ENCODE results near the gene DACT2.
"Not testable (repeated sequence)": the region's sequence is repeated elsewhere in the genome, so short reads cannot be mapped to it uniquely, and the experiment has no call there.

Gene DACT2

DNA sequence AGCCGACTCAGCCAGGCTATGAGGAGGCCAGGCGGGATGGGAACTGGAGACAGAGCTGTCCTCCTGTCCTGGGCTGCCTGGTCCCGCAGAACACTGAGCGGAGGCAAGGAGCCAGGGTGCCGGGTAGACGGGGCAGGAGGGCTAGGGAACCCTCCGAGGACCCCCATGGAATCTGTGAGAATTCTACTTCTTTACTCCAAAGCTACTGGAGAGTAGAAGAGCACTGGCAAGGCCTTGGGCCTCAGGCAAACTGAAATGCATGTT, 14.9 kb downstream of the DACT2 start:
- DNase-seq (ENCODE audit: low read depth, low spot score): no peak

DNA sequence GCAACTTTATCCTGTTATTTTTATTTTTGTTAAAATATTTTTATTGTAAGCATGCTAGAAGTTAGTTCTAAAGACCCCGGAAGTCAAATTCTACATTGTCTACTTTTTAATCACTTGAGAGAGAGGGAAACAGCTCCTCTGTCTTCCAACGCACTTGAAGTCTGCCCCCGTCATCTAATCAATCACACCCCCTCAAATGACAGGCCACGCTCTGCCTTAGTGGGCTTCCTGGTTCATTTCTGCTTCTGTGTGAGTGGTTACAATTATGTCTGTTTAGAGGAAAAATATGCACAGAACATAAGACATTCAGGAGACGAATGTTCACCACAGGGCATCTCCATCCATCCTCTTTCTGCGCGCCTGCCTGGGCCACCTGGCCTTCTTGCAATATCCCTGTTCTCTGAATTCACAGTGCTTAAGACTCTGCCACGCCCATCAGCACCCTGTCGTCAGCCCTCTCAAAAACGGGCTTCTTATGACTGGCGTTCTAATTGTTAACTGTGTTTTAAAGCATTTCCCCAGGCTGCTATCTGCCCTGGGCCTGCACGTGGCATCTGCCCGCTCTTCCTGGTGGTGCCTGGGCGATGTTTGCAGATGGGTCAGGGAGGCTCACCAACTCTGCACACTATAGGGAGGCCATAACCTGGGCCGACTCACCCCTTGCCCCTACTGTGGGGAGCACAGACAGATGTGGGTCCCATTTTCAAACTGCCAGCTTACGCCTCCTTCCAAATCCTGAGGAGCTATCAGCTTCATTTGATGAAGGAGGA, 15.4 kb downstream of the DACT2 start:
- DNase-seq (ENCODE audit: low read depth, low spot score): no peak

DNA sequence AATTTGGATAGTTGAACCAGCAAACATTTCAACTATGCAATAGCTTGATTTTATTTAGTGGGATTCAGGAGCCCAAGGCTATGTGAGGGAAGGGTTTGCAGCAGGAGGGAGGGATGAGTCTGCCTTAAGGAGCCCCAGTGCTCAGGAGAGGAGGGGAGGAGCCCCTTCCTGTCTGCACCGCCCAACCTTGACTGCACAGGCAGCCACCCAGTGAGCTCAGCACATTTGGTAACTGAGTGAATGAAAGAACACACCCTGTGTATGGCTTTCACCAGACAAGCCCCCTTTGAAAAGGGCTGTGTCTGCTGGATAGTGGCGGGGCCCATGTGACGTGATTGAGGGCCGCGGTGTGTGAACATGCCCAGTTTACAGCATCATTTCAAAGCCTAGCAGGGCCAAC, 17.0 kb downstream of the DACT2 start:
- DNase-seq (ENCODE audit: low read depth, low spot score): no peak

DNA sequence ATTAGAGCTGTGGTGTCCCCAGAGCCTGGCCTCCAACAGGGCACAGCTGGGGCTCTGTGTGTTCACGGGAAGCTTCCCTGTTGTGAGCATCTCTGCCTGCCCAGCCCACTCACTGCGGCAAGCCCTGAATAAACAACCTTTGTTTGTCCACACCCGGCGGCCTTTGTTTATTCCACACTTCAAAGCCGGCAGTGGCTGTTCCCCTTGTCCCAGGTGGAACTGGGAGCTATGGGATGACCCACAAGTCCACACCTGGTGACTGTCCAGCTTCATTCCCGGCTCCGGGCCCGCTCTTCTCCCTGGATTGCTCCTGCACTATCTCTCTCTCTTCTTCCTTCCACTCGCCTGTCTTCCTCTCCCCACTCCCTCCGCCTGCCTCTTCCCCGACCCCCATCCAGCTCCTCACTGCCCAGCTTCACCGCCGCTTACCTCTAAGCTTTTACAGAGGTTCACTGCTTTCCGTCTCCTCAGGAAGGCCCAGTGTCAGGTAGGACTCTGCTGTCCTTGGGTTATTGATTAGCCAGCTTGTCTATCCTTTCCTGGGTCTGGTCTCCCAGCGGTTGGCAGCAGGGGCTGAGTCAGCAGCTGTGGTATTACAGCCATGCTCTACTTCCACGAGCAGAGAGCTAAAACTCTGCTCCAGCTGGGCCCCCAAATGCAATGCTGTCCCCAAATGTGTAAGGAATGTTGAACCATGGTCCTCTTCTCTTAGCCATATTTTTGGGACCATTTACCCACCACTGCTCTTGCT, 17.8 kb downstream of the DACT2 start:
- DNase-seq (ENCODE audit: low read depth, low spot score): no peak

DNA sequence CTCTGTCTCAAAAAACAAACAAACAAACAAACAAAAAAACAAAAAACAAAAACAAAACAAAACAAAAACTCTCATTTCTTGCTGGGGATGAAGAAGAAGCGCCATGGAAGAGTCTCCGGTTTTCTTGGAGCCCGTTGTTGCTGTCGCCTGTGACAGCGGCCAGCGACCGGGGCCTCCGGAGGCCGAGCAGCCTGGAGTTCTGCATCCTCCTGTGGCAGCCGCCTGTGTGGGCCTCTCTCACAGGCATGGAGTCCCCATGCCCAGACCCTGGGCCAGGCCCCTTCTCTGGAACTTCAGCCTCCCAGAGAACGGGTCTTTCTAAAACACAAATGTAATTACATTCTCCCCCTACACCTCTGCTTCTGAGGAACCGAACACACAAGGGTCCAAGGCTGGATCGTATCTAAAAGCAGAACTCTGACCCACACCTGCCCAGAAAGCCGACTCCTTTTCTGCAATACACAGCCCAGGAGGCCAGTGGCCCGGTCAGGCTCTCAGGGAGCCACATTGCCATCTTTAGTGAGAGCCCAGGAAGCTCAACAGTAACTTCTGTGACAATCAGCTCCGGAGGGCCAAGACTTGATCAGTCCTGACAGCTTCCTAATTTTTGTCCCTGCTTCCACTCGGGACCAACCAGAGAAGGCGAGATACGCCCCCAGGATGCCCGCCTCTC, 18.5 kb downstream of the DACT2 start:
- DNase-seq (ENCODE audit: low read depth, low spot score): no peak

DNA sequence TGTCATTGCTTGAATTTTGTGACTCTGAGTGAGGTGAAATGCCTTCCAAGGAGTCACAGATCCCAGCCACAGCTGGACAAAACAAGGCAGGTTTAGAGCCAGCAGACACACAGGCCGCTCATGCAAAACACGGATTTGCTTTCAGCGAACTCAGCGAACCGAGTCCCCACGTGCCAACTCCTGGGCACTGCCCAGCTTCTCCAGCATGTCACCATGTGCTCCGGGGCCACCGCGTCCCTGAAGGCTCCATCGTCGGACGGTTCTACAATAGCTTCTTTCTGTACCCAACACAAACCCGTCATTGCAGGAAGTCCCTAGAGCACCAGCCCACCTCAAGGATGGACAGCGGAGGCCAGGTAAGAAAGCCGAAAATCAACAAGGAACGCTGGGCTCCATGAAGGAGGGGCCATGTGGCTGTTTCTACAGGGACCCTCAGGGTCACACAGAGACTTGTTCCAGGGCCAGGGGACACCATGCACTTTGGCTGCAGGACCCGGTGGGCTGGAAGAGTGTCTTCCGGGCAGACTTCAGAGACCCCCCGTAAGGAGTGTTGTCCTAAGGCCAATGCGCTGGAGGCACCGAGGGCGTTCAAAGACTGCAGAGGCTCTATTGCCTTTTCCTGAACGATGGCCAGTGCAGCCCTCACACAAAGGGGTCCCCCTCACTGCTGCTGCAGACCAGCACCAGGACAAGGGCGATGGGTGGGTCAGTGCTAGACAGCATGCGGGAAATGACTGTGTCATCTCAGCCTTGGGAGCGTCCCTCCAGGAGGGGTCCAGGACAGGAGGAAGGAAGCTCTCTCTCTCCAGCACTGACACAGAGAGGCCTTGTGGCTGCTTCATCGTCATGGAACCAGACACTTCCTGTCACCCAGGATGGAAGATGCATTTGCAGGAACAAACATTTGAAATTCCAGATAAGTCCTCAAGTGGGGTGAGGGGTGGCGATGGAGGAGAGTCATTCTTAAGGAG, 19.8 kb downstream of the DACT2 start:
- DNase-seq (ENCODE audit: low read depth, low spot score): no peak

DNA sequence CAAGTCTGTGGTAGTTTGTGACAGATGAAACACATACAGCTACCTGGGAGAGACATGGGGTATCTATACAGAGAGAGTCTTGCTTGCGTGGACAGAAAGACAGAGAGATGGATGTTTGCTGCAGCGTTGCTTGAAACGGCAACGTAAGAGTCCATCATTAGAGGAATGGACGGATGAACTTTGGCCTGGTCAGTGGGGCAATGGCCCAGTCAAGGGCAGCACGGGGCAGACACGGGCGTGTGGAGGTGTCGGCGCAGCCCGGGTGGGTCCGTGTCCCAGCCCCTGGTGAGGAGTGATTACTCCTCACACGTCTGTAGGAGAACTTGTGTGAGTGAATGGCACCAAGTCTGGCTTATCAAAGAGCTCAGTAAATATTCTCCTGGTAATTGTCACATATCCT, 21.9 kb downstream of the DACT2 start:
- DNase-seq (ENCODE audit: low read depth, low spot score): no peak

DNA sequence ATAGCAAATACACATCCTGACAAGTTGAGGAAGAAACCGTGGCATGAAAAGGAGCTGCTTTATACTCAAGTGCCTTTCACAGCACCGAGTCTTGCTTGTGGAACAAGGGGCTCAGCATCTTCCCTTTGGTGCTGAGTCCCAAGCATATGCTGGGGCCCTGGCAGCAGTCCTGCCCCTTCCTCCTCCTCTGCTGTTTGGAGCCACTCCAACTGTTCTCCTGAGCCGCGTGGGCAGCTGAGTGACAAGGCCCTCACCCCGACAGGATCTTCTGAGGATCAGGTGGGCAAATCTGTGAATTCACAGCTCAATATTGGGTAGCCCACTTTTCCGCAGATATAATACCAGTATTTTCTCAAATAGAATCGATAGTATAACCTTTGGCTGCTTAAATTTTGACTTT, 24.7 kb downstream of the DACT2 start:
- DNase-seq (ENCODE audit: low read depth, low spot score): no peak

DNA sequence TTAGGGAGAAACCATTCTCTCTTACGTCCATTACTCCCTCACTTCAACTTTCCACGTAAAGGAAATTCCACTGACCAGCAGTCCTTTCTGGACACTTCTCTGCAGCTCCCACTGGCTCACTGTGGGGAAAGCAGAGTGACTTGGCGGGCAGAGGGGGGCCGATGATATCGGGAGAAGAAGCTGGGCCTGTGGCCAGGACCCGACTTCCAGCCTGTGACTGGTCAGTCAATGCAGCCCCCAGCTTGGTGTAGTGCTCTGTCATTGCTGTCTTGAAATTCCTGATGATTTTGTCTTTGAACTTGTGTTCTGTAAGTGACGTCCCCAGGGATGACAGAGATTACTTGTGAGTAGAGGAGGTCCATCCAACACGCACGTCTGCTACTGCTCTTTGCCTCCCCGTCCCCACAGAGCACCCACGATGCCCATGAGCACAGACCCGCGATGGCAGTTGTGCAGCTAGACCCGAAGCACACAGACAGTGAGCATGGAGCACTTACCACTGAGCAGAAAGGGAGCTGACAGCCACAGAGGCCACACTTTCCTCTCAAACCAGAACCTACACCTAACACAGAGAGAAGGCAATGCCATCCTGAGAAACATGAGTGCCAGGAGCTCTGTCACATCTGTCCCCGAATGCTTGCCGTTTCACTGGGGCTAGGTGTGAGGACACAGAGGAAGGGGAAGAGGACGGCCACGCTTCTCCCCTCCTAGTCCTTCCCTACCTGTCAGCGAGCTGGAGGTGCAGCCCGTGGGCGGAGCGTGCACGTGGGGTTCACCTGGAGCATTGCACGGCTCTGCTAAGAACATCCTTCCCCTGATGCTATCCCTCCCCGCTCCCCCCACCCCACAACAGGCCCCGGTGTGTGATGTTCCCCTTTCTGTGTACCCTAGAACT, 25.7 kb downstream of the DACT2 start:
- no peak for DNase-seq (ENCODE audit: low read depth, low spot score)

DNA sequence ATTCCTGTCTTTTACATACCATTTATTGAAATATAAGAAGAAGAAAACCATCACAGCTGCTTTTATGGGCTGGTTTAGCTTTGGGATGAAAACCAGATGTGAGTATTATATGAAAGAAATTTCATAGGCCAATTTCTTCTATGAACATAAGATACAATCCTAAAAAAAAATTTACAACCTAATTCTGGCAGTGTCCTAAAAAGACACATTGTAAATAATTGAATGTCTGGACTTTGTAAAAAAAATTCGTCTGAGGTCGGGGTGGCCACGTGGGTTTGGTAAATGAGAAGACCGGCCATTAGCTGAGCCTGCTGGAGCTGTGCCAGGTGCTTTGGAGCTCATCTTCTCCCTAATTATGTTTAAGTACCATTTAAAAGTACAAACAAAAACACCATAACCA, 26.8 kb downstream of the DACT2 start:
- DNase-seq (ENCODE audit: low read depth, low spot score): no peak

DNA sequence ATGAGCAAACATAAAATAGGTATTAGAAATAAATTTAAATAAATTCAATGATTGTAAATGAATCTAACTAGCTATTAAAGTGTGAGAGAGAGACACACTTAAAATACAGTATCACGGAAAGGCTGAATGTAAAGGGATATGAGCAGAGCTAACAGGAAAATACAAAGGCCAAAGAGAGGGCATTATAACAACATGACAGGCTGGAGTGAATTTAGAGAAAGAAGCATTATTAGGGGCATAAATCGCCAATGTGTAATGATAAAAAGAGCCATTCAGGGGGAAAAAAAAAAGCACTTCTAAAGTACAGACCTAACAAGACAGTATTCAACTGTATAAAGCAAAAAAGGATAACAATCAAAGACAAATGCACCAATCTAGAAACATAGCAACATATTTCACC, 28.1 kb downstream of the DACT2 start:
- no peak for DNase-seq (ENCODE audit: low read depth, low spot score)

DNA sequence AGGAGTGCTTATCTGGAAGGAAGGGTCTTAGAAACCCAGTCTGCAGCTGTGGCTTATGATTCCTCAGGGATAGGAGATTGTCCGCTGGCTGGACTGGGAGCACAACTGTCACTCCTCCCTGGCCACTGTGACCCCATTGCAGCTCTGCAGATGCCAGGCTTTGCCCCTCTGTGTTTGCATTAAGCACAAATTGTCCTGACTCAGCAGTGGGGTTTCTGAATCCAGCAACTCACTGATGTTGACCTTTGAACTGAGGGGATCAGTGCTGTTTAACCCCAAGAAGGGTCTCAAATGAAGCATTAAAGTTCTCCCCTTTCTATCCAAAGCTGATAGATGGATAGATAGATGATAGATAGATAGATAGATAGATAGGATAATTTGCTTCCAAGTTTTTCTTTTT, 29.5 kb downstream of the DACT2 start:
- no peak for DNase-seq (ENCODE audit: low read depth, low spot score)

DNA sequence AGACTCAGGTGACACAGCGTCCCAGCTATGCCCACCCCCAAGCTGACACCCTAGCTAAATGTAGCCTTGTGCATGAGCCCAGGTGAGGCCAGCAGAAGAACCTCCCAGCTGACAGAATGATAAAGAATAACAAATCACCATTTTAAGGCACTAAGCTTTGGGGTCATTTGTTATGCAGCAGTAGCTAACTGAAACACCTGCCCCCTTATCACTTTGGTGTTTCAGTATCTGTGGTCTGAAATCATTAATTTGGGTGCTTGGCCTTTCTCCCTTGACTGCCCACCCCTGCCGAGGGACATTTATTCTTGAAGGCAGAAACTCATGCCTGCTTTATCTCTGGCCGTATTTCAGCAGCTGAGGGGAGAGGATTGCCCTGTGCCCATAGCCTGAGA, 30.0 kb downstream of the DACT2 start:
- no peak for DNase-seq (ENCODE audit: low read depth, low spot score)

DNA sequence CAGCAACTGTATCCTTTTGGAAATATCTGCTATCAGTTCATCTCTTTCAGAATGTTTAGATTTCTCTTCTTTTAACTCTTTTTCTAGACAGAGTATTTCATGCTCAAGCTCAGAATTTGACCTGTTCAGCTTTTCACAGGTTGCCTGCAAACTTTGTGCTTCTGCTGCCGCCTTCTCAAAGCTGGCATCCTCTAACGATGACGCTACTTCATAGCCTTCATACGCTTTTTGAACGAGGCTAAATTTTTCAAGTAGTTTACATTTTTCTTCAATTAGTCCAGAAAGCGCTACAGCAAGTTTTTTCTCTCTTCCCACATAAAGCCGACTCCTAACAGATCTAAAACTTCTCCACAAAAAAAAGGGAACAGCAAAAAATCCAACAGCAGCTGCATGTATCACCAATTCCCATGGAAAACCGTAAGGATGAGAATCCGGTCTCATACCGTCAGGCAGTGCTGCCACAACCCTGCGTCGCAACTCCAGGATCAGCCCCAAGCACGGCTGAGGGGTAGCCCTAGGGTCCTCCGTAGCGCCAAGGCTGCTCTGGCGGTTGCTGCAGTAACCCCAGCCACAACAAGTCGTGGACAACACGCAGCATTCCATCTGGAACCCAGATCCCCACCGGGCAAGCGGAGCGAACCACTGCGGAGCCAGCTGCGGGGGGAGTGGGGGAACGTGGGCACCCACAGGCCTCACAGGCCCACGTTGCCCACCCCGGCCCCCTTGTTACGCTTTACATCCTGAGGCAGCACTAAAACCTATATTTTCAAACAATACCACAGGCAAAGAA, 30.6 kb downstream of the DACT2 start:
- DNase-seq (ENCODE audit: low read depth, low spot score): no peak

DNA sequence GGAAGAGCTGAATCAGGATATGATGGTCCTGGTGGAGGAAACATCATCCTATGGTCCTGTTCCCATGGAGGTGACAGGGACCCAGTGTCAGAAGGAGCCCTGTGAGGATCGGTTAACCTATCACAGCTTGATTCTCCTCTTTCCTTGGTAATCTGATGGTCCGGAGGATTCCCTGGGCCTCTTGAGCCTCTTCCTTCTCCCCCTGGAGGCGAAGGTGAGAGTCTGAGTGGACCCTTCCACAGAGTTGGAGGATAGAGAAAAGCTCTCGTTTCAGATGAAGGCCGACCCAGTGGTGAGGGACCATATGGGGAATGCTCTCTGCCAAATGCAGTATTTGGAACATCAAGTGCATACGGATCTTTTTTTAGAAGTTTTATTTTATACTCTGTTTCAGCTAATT, 32.1 kb downstream of the DACT2 start:
- DNase-seq (ENCODE audit: low read depth, low spot score): not testable (repeated sequence)

DNA sequence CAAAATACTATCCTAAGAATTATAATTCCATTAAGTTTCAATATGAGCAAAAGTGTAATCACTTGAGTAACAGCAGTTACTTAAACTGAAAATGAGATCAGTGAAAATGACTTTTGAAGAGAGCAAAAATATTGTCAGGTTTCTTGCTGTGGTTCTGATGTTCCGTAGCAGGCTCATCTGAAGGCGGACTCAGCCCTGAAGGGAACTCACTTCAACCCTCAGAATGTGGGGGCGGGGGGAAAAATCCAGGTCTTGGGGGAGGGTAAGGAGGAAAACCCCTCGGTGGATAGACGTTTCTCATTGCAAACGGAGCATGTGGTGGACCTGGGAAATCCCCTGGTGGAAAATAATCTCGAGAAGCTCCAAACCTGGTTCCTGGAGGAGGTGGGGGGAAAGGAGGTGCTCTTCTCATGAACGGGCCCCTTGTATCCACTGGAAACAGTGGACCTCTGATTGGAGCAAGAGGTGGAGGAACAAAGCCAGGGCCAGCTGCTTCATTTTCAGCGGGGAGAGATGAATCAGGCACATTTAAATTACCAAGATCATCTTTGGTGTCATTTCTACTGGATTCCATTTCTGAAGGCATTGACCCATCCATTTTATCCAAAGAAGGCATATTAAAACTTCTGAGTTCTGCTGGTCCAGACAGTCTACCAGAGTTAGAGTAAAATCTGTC, 32.7 kb downstream of the DACT2 start:
- not testable (repeated sequence) for DNase-seq (ENCODE audit: low read depth, low spot score)

DNA sequence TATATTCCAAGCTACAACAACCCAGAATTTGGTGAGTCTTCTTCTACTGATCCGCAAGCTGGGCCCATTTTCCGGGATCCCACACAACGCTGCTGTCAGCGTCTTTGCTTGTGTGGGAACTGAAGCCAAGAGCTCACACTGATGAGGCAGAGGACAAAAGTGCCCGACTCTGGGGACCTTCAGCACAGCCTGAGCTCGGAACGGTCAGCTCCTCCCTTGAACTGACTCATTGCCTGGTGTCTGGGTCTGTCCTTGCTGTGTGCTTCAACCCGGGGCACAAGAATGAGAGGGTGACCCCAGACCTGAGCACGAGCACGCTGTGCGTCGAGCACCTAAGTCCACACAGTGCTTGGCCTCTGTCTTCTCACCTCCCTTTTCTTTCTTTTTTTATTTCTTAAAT, 33.5 kb downstream of the DACT2 start:
- DNase-seq (ENCODE audit: low read depth, low spot score): no peak

DNA sequence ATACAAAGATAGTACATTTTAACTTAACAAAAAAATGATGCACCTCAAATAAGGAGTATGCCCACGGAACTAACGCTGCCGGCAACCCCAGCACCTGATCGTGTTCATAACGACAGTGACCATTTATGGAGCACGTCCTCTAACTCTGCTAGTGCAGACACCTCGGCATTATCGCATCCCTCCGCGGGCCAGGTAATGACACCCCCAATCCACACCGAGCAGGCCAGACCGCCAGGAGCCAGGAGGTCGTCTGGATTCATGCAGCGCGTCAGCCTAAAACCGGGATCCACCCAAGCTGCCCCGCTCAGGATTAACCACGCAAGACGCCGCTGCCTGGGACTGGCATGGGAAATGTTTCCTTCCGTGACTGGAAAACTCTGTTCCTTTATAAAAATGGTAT, 34.1 kb downstream of the DACT2 start:
- DNase-seq (ENCODE audit: low read depth, low spot score): no peak

DNA sequence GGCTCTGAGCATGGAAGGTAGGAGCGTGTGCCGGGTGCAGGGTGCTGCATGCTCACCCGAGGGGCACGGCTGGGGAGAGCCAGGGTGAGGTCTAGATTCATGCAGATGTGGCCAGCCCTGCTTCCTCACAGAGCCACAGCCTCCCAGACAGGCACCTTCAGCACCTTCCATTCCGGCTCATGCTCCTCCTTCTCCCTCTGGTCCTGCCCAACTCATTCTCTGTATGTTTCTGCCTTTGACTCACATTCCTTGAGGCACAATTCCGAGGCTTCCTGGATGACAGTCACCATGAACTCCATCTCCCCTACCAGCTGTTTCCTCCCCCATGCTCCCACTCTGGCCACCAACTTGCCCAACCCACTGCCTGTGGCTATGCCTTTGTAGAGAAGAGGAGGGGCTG, 35.4 kb downstream of the DACT2 start:
- no peak for DNase-seq (ENCODE audit: low read depth, low spot score)

DNA sequence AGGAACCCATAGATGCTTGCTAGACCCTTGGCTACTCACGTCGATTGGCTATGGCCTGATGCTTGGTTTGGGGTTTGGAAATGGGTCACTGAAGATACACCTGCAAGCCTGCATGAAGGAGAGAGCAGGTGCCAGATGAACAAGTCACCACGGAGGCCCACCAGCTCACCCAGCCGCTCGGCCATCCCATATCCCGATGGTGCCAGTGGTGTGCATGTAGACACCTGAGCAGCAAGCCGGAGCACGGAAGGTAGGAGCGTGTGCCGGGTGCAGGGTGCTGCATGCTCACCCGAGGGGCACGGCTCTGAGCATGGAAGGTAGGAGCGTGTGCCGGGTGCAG, 35.9 kb downstream of the DACT2 start:
- no peak for DNase-seq (ENCODE audit: low read depth, low spot score)

All from activated CD4-positive, CD25-positive, alpha-beta regulatory T cell treated with anti-CD3 and anti-CD28 coated beads, Interleukin-2, amount 50 U/mL, for 16 hours (primary cell).